Keratinocyte (primary cell): ENCODE measurements around the gene NOL7. TPM values are rescaled to one million over a fixed set of nuclear protein-coding genes. Genes with fewer than 3 reads are reported as not detected.

Experiments used
- DNase-seq: peaks from one replicate; pipeline ENCODE4 v3.0.0-alpha.2; 2011; ENCODE audit warnings: low read depth, missing footprints, low spot score
- FAIRE-seq: peaks from 2 replicates; lab custom pipeline; 2011; peaks lifted over from hg19 to GRCh38; lab: Jason Lieb, UNC
- H2AFZ ChIP-seq: 2 replicates; pipeline ENCODE4 v1.6.0; 2012; ENCODE audit warnings: low read length, control low read depth, inconsistent platforms; ENCODE audit not compliant: control insufficient read depth
- H3K27ac ChIP-seq: 2 replicates; pipeline ENCODE4 v1.5.1; 2011; ENCODE audit warnings: low read length; ENCODE audit not compliant: control insufficient read depth, insufficient read depth
- H3K27me3 ChIP-seq: 3 replicates; pipeline ENCODE4 v1.6.0; 2011; ENCODE audit warnings: low read length; ENCODE audit not compliant: control insufficient read depth, insufficient read depth; ENCODE audit errors: extremely low read depth
- H3K36me3 ChIP-seq, 2 experiments: 2 replicates in 1 of 2; 3 replicates in 1 of 2; pipeline ENCODE4 v1.5.1; 2011; ENCODE audit warnings: low read length in 2 of 2, mild to moderate bottlenecking in 1 of 2; ENCODE audit not compliant: control insufficient read depth in 2 of 2, insufficient read depth in 2 of 2; ENCODE audit errors: extremely low read depth in 1 of 2
- H3K4me1 ChIP-seq: 3 replicates; pipeline ENCODE4 v1.5.1; 2011; ENCODE audit warnings: low read length; ENCODE audit not compliant: control insufficient read depth, insufficient read depth; ENCODE audit errors: extremely low read depth
- H3K4me2 ChIP-seq: 3 replicates; pipeline ENCODE4 v1.6.0; 2011; ENCODE audit warnings: low read depth, low read length; ENCODE audit not compliant: control insufficient read depth, insufficient read depth; ENCODE audit errors: extremely low read depth
- H3K4me3 ChIP-seq, 3 experiments: fragments of 200-600 bp in 1 of 3; sonication (generic) in 1 of 3; 2 replicates in 2 of 3; 3 replicates in 1 of 3; pipeline ENCODE4 v1.5.1; 2011 to 2016; ENCODE audit warnings: low read length in 3 of 3, mild to moderate bottlenecking in 3 of 3, control low read depth in 2 of 3, inconsistent platforms in 1 of 3, low read depth in 1 of 3, mixed read lengths in 1 of 3, mixed run types in 1 of 3, moderate library complexity in 1 of 3; ENCODE audit not compliant: control insufficient read depth in 2 of 3, insufficient read depth in 2 of 3; ENCODE audit errors: extremely low read depth in 1 of 3
- H3K79me2 ChIP-seq: 2 replicates; pipeline ENCODE4 v1.6.0; 2012; ENCODE audit warnings: low read length; ENCODE audit not compliant: control insufficient read depth, insufficient read depth
- H3K9ac ChIP-seq: 3 replicates; pipeline ENCODE4 v1.6.0; 2011; ENCODE audit warnings: low read length; ENCODE audit not compliant: control insufficient read depth, insufficient read depth; ENCODE audit errors: extremely low read depth
- H3K9me1 ChIP-seq: 3 replicates; pipeline ENCODE4 v1.6.0; 2011; ENCODE audit warnings: low read length; ENCODE audit not compliant: control insufficient read depth, insufficient read depth; ENCODE audit errors: extremely low read depth
- H3K9me3 ChIP-seq: 2 replicates; pipeline ENCODE4 v1.5.1; 2012; ENCODE audit warnings: low read depth, low read length; ENCODE audit not compliant: control insufficient read depth
- H4K20me1 ChIP-seq: 3 replicates; pipeline ENCODE4 v1.6.0; 2011; ENCODE audit warnings: low read length; ENCODE audit not compliant: control insufficient read depth, insufficient read depth; ENCODE audit errors: extremely low read depth
- CTCF ChIP-seq, 3 experiments: IDR thresholded peaks in 1 of 3; conservative IDR thresholded peaks in 1 of 3; optimal IDR thresholded peaks in 1 of 3; 2 replicates in 2 of 3; 3 replicates in 1 of 3; pipeline versions ENCODE3 to v1.5.1; 2011; ENCODE audit warnings: low read length in 3 of 3, mild to moderate bottlenecking in 3 of 3, moderate library complexity in 2 of 3, control low read depth in 1 of 3, inconsistent platforms in 1 of 3; ENCODE audit not compliant: insufficient read depth in 2 of 3; ENCODE audit errors: extremely low read depth in 1 of 3
- EZH2 ChIP-seq: IDR thresholded peaks from one replicate; pipeline ENCODE4 v1.6.1; 2012; ENCODE audit warnings: inconsistent platforms, mild to moderate bottlenecking, low read length, moderate library complexity
- dilution Hi-C: fragments of 300-500 bp; cut with MboI; formaldehyde crosslinking; loops from one replicate; pipeline ENCODE4 v1.7.0; 2020; ENCODE audit warnings: low sequenced_read_pairs; ENCODE audit not compliant: extremely low pct_ligation_motif_present
- polyA plus RNA-seq, 5 experiments: library from polyadenylated mRNA; depleted of rRNA in 3 of 5; stranded (reverse) in 3 of 5; stranded (forward) in 1 of 5; unstranded in 1 of 5; fragments of >200 nt; gene quantifications; 1 replicate in 1 of 5; 2 replicates in 3 of 5; 3 replicates in 1 of 5; pipeline versions ENCODE4 v1.2.1 to v1.2.3, GENCODE V29; 2011 to 2012; ENCODE audit warnings: missing spikeins in 2 of 5, low read depth in 1 of 5, low replicate concordance in 1 of 5

The NOL7 gene
- polyA plus RNA-seq, 1 donor (not counting 4 experiments of a cell fraction or from before 2014, with no cell fraction given) = 45.3 TPM

GRCh38 chr6:13597073-13597472, 18.1 kb upstream of the NOL7 start:
- Histone ChIP-seq H3K4me3 (no peak overlapping the region), H3K27me3 (no peaks in the 10 kb centered on the region), H3K27ac (no peak overlapping the region), H4K20me1 (no peaks in the 10 kb centered on the region), H2AFZ (no peak overlapping the region), H3K9me1 (no peaks in the 10 kb centered on the region), H3K9me3 (no peaks in the 10 kb centered on the region), H3K9ac (no peak overlapping the region), H3K4me2 (no peak overlapping the region), H3K79me2 (no peaks in the 10 kb centered on the region), H3K4me1 (peaks cover 3% of the 10 kb centered on the region), H3K36me3 (peaks cover 3 to 13% of the 10 kb centered on the region in 2 experiments)
- DNase-seq (no peak), FAIRE-seq (no peak)
- dilution Hi-C loops = no loop called here
- TF ChIP-seq CTCF (optimal IDR thresholded peaks at IDR 0.05 in 1 of 3, IDR thresholded peaks at IDR 0.05 in 1 of 3, conservative IDR thresholded peaks at IDR 0.05 in 1 of 3; ENCODE audit: extremely low read depth in 1 of 3, insufficient read depth in 2 of 3, low read length in 3 of 3) (no peak), EZH2 (no peak)

- no peak for TF ChIP-seq CTCF (optimal IDR thresholded peaks at IDR 0.05 in 1 of 3, IDR thresholded peaks at IDR 0.05 in 1 of 3, conservative IDR thresholded peaks at IDR 0.05 in 1 of 3; ENCODE audit: extremely low read depth in 1 of 3, insufficient read depth in 2 of 3, low read length in 3 of 3)
- no peak for TF ChIP-seq EZH2
- Histone ChIP-seq H3K4me3 (no peak overlapping the region), H3K4me2 (no peak overlapping the region), H3K27ac (no peak overlapping the region), H3K36me3 (peaks cover 0 to 10% of the 10 kb centered on the region in 2 experiments), H3K4me1 (peaks cover 3% of the 10 kb centered on the region), H3K9me3 (no peaks in the 10 kb centered on the region), H3K27me3 (no peaks in the 10 kb centered on the region), H3K79me2 (no peaks in the 10 kb centered on the region), H3K9me1 (no peaks in the 10 kb centered on the region), H4K20me1 (no peaks in the 10 kb centered on the region), H2AFZ (no peak overlapping the region), H3K9ac (no peak overlapping the region)
- DNase-seq (no peak), FAIRE-seq (peak; percentile 17)
- dilution Hi-C loops = no loop called here
Measured at GRCh38 chr6:13600036-13600435, 15.1 kb upstream of the NOL7 start.
